Mesenchymal stem cell (in vitro differentiated cells and primary cell): ENCODE data around the gene ZBTB25.

ENCODE experiments used
- DNase-seq: peaks from one replicate; pipeline ENCODE4 v3.0.0-alpha.2; 2013
- H2AFZ ChIP-seq: one replicate; pipeline ENCODE4 v1.6.1; 2013; ENCODE audit warnings: low read depth, mild to moderate bottlenecking, control low read depth, inconsistent platforms, low read length, moderate library complexity
- H2AK5ac ChIP-seq: 2 replicates; pipeline ENCODE4 v1.6.1; 2013; ENCODE audit warnings: low read length, moderate library complexity, mild to moderate bottlenecking, inconsistent platforms; ENCODE audit not compliant: severe bottlenecking
- H2BK120ac ChIP-seq: one replicate; pipeline ENCODE4 v1.6.1; 2013; ENCODE audit warnings: low read depth, mild to moderate bottlenecking, inconsistent platforms, low read length, moderate library complexity
- H2BK12ac ChIP-seq, 2 experiments: one replicate each; pipeline ENCODE4 v1.6.1; 2013; ENCODE audit warnings: inconsistent platforms in 2 of 2, low read length in 2 of 2, mild to moderate bottlenecking in 2 of 2, moderate library complexity in 2 of 2, control low read depth in 1 of 2
- H2BK15ac ChIP-seq: one replicate; pipeline ENCODE4 v1.6.1; 2013; ENCODE audit warnings: mild to moderate bottlenecking, low read depth, inconsistent platforms; ENCODE audit not compliant: poor library complexity, severe bottlenecking
- H2BK5ac ChIP-seq: 2 replicates; pipeline ENCODE4 v1.6.1; 2013; ENCODE audit warnings: low read depth, mild to moderate bottlenecking, low read length, control low read depth, inconsistent platforms; ENCODE audit not compliant: poor library complexity, severe bottlenecking
- H3K14ac ChIP-seq, 2 experiments: one replicate each; pipeline ENCODE4 v1.6.1; 2013; ENCODE audit warnings: inconsistent platforms in 2 of 2, low read length in 2 of 2, control low read depth in 1 of 2, mild to moderate bottlenecking in 1 of 2, moderate library complexity in 1 of 2
- H3K18ac ChIP-seq, 2 experiments: one replicate each; pipeline ENCODE4 v1.6.1; 2013; ENCODE audit warnings: inconsistent platforms in 2 of 2, low read length in 2 of 2, control low read depth in 1 of 2, low read depth in 1 of 2, mild to moderate bottlenecking in 1 of 2
- H3K23ac ChIP-seq, 2 experiments: one replicate each; pipeline ENCODE4 v1.6.1; 2013; ENCODE audit warnings: inconsistent platforms in 2 of 2, low read length in 2 of 2, mild to moderate bottlenecking in 2 of 2, moderate library complexity in 2 of 2, control low read depth in 1 of 2
- H3K27ac ChIP-seq: 2 replicates; pipeline ENCODE4 v1.5.1; 2013; ENCODE audit warnings: mild to moderate bottlenecking, moderate library complexity, low read length, control low read depth, inconsistent platforms; ENCODE audit not compliant: poor library complexity, severe bottlenecking
- H3K27me3 ChIP-seq, 2 experiments: 2 replicates each; pipeline versions ENCODE4 v1.6.1 to v1.7.0; 2013; ENCODE audit warnings: low read length in 2 of 2, mild to moderate bottlenecking in 2 of 2, moderate library complexity in 2 of 2, control low read depth in 1 of 2, inconsistent platforms in 1 of 2; ENCODE audit not compliant: control insufficient read depth in 1 of 2, insufficient read depth in 1 of 2
- H3K36me3 ChIP-seq, 2 experiments: 2 replicates each; pipeline versions ENCODE4 v1.6.1 to v1.7.0; 2013; ENCODE audit warnings: low read length in 2 of 2, control low read depth in 1 of 2, inconsistent platforms in 1 of 2, low read depth in 1 of 2, mild to moderate bottlenecking in 1 of 2; ENCODE audit not compliant: insufficient read depth in 2 of 2, control insufficient read depth in 1 of 2
- H3K4ac ChIP-seq, 2 experiments: one replicate each; pipeline ENCODE4 v1.6.1; 2013; ENCODE audit warnings: inconsistent platforms in 2 of 2, low read length in 2 of 2, mild to moderate bottlenecking in 2 of 2, moderate library complexity in 2 of 2, control low read depth in 1 of 2, low read depth in 1 of 2
- H3K4me1 ChIP-seq: 2 replicates; pipeline ENCODE4 v1.6.1; 2013; ENCODE audit warnings: low read depth, low read length, control low read depth; ENCODE audit not compliant: control insufficient read depth, insufficient read depth
- H3K4me2 ChIP-seq: 2 replicates; pipeline ENCODE4 v1.6.1; 2013; ENCODE audit warnings: low read length, mild to moderate bottlenecking, inconsistent platforms; ENCODE audit not compliant: poor library complexity, severe bottlenecking
- H3K4me3 ChIP-seq, 2 experiments: 2 replicates each; pipeline versions ENCODE4 v1.5.1 to v1.7.0; 2013; ENCODE audit warnings: low read length in 2 of 2, mild to moderate bottlenecking in 2 of 2, control low read depth in 1 of 2, low read depth in 1 of 2; ENCODE audit not compliant: insufficient read depth in 1 of 2
- H3K79me1 ChIP-seq: replicated peaks from 2 replicates; pipeline ENCODE4 v1.6.1; 2013; ENCODE audit warnings: mild to moderate bottlenecking, control low read depth, low read length, inconsistent platforms; ENCODE audit not compliant: poor library complexity, severe bottlenecking
- H3K9ac ChIP-seq: 2 replicates; pipeline ENCODE4 v1.7.0; 2013; ENCODE audit warnings: mild to moderate bottlenecking, low read length, moderate library complexity
- H3K9me3 ChIP-seq: 2 replicates; pipeline ENCODE4 v1.7.0; 2013; ENCODE audit warnings: mild to moderate bottlenecking, low read length; ENCODE audit not compliant: control insufficient read depth
- H4K8ac ChIP-seq: one replicate; pipeline ENCODE4 v1.6.1; 2013; ENCODE audit warnings: inconsistent platforms, mild to moderate bottlenecking, low read length, moderate library complexity
- H4K91ac ChIP-seq: one replicate; pipeline ENCODE4 v1.6.1; 2013; ENCODE audit warnings: mild to moderate bottlenecking, low read length, inconsistent platforms
- WGBS: methylation state at CpG from one replicate; pipeline ENCODE4 v1.1.7; 2013; ENCODE audit warnings: mixed read lengths; 5-methylcytosine and 5-hydroxymethylcytosine counted together

The ZBTB25 gene

GRCh38 chr14:64409126-64409920 lies 94.3 kb downstream of the ZBTB25 start:
- no peak overlapping the region for H3K9ac ChIP-seq
- H4K91ac ChIP-seq = no peak overlapping the region
- no peak overlapping the region for H3K4ac ChIP-seq
- no peak overlapping the region for H3K4me3 ChIP-seq
- no peaks in the 10 kb centered on the region for H3K27me3 ChIP-seq
- H2BK5ac ChIP-seq = no peak overlapping the region
- H3K18ac ChIP-seq = no peak overlapping the region
- no peak overlapping the region for H2AFZ ChIP-seq
- no peak overlapping the region for H2BK15ac ChIP-seq
- no peak overlapping the region for H3K14ac ChIP-seq
- DNase-seq = no peak
- no peak overlapping the region for H4K8ac ChIP-seq
- peak overlapping the region; percentile 28 for H3K27ac ChIP-seq
- no peak overlapping the region for H2BK120ac ChIP-seq
- H2BK12ac ChIP-seq = no peak overlapping the region
- H2AK5ac ChIP-seq = peak overlapping the region; percentile 69
- H3K9me3 ChIP-seq = no peaks in the 10 kb centered on the region
- no peak overlapping the region for H3K4me2 ChIP-seq
- 98% methylated on average over 6 of the region's 7 CpGs for WGBS
- peaks cover 8% of the 10 kb centered on the region for H3K4me1 ChIP-seq
- H3K36me3 ChIP-seq = peaks cover 15 to 41% of the 10 kb centered on the region in 2 experiments
- no peak overlapping the region for H3K23ac ChIP-seq
- H3K79me1 ChIP-seq = peaks cover 30% of the 10 kb centered on the region

GRCh38 chr14:64407329-64407728 lies 96.3 kb downstream of the ZBTB25 start:
- Histone ChIP-seq H3K4ac (no peak overlapping the region), H2AK5ac (no peak overlapping the region), H4K8ac (no peak overlapping the region), H3K79me1 (peaks cover 34% of the 10 kb centered on the region), H2BK5ac (no peak overlapping the region), H3K9ac (no peak overlapping the region), H2BK15ac (no peak overlapping the region), H3K4me2 (no peak overlapping the region), H3K14ac (no peak overlapping the region), H2BK12ac (no peak overlapping the region), H3K27me3 (no peaks in the 10 kb centered on the region), H3K4me3 (no peak overlapping the region), H3K27ac (no peak overlapping the region), H2BK120ac (no peak overlapping the region), H4K91ac (no peak overlapping the region), H3K9me3 (no peaks in the 10 kb centered on the region), H2AFZ (no peak overlapping the region), H3K36me3 (peaks cover 3 to 38% of the 10 kb centered on the region in 2 experiments), H3K18ac (no peak overlapping the region), H3K4me1 (peaks cover 8% of the 10 kb centered on the region), H3K23ac (no peak overlapping the region)
- no peak for DNase-seq
- WGBS = no CpG with 5 or more reads among the region's 2 CpGs

GRCh38 chr14:64405295-64405694 lies 98.3 kb downstream of the ZBTB25 start:
- H3K36me3 ChIP-seq = peaks cover 3 to 34% of the 10 kb centered on the region in 2 experiments
- no peak overlapping the region for H4K8ac ChIP-seq
- no peak overlapping the region for H3K4me3 ChIP-seq
- peak overlapping the region; percentile 53 for H2AFZ ChIP-seq
- H3K9ac ChIP-seq = no peak overlapping the region
- no peak overlapping the region for H2BK120ac ChIP-seq
- H3K4me1 ChIP-seq = peaks cover 3% of the 10 kb centered on the region
- H2BK15ac ChIP-seq = no peak overlapping the region
- no peak overlapping the region for H4K91ac ChIP-seq
- H3K4me2 ChIP-seq = no peak overlapping the region
- H3K14ac ChIP-seq = no peak overlapping the region
- no peak overlapping the region for H3K18ac ChIP-seq
- no peaks in the 10 kb centered on the region for H3K9me3 ChIP-seq
- peaks cover 28% of the 10 kb centered on the region for H3K79me1 ChIP-seq
- WGBS = 94% methylated on average over 2 of the region's 4 CpGs
- H2AK5ac ChIP-seq = no peak overlapping the region
- no peak overlapping the region for H2BK12ac ChIP-seq
- H2BK5ac ChIP-seq = no peak overlapping the region
- H3K4ac ChIP-seq = no peak overlapping the region
- no peak overlapping the region for H3K27ac ChIP-seq
- H3K27me3 ChIP-seq = no peaks in the 10 kb centered on the region
- DNase-seq = no peak
- H3K23ac ChIP-seq = no peak overlapping the region

- H3K36me3 ChIP-seq = peaks cover 3 to 31% of the 10 kb centered on the region in 2 experiments
- H3K79me1 ChIP-seq = peaks cover 22% of the 10 kb centered on the region
- no CpG with 5 or more reads among the region's 1 CpG for whole genome bisulfite sequencing
- H2BK15ac ChIP-seq = no peak overlapping the region
- no peak overlapping the region for H3K9ac ChIP-seq
- no peaks in the 10 kb centered on the region for H3K27me3 ChIP-seq
- no peak overlapping the region for H4K91ac ChIP-seq
- no peak overlapping the region for H4K8ac ChIP-seq
- no peak overlapping the region for H3K4me3 ChIP-seq
- no peak overlapping the region for H2AFZ ChIP-seq
- DNase-seq = no peak
- H2BK5ac ChIP-seq = no peak overlapping the region
- no peak overlapping the region for H3K27ac ChIP-seq
- no peak overlapping the region for H3K23ac ChIP-seq
- no peak overlapping the region for H2BK120ac ChIP-seq
- no peak overlapping the region for H2BK12ac ChIP-seq
- H3K4me1 ChIP-seq = no peaks in the 10 kb centered on the region
- H3K9me3 ChIP-seq = no peaks in the 10 kb centered on the region
- H3K4me2 ChIP-seq = no peak overlapping the region
- H3K4ac ChIP-seq = no peak overlapping the region
- no peak overlapping the region for H3K18ac ChIP-seq
- H3K14ac ChIP-seq = no peak overlapping the region
- no peak overlapping the region for H2AK5ac ChIP-seq
Measured at GRCh38 chr14:64401949-64402348, 101.7 kb downstream of the ZBTB25 start.
